ENCODE data around the gene OR6S1. TPM values are rescaled to one million over a fixed set of nuclear protein-coding genes. Genes with fewer than 3 reads are reported as not detected.
A peak's percentile ranks its signal among the peaks of the same experiment; 100 is the strongest.

Gene OR6S1
- total and polyA plus RNA-seq, 4 donors: not detected

- Histone ChIP-seq H3K4me1 (ENCODE audit: control insufficient read depth, insufficient read depth, low read length) (peaks cover 3% of the 10 kb centered on the region), H3K4me3 (ENCODE audit: low read depth, low read length) (peak overlapping the region; percentile 54), H3K36me3 (ENCODE audit: control insufficient read depth, insufficient read depth, low read length) (no peaks in the 10 kb centered on the region), H3K9me3 (ENCODE audit: control insufficient read depth, insufficient read depth, low read length) (no peaks in the 10 kb centered on the region), H3K27me3 (ENCODE audit: control insufficient read depth, insufficient read depth, low read length) (no peaks in the 10 kb centered on the region), H3K27ac (ENCODE audit: low read depth, low read length) (peak overlapping the region; percentile 76)
- WGBS (ENCODE audit: insufficient coverage): under 1% methylated on average over 27 of the region's 34 CpGs
- DNase-seq (ENCODE audit: low read depth in 4 of 6, low spot score in 6 of 6): peak in 4 of 6 donors; percentile 73 to 97 (median 92)
Observed at GRCh38 chr14:20613094-20614037, 28.1 kb downstream of the OR6S1 start.

DNA sequence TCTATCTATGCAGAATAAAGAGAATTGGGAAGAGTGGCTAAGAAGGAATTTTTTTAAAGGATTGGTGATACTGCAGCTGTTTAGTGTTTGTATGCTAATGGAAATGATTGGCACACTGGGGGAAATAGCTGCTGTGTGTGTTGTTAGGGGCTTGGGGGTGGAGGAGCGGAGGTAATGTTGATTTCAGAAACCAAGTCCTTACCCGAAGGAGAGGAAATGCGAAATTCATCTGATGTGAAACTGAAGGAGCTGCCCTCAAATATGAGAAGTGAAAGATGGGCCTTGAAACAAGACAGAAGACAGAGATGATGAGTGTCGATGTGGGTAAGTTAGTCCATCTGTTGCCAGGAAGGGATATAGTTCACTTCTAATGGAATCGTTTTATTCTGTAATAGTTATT lies 29.1 kb downstream of the OR6S1 start:
- Histone ChIP-seq H3K36me3 (ENCODE audit: control insufficient read depth, insufficient read depth, low read length) (no peaks in the 10 kb centered on the region), H3K4me3 (ENCODE audit: low read depth, low read length) (no peak overlapping the region), H3K27ac (ENCODE audit: low read depth, low read length) (no peak overlapping the region), H3K4me1 (ENCODE audit: control insufficient read depth, insufficient read depth, low read length) (peaks cover 3% of the 10 kb centered on the region), H3K9me3 (ENCODE audit: control insufficient read depth, insufficient read depth, low read length) (no peaks in the 10 kb centered on the region), H3K27me3 (ENCODE audit: control insufficient read depth, insufficient read depth, low read length) (no peaks in the 10 kb centered on the region)
- DNase-seq (ENCODE audit: low read depth in 4 of 6, low spot score in 6 of 6): no peak
- 56% methylated on average over 3 of the region's 5 CpGs for WGBS (ENCODE audit: insufficient coverage)

GRCh38 chr14:20611277-20611676 lies 30.2 kb downstream of the OR6S1 start:
- H3K27ac ChIP-seq (ENCODE audit: low read depth, low read length): no peak overlapping the region
- DNase-seq (ENCODE audit: low read depth in 4 of 6, low spot score in 6 of 6): no peak
- no peak overlapping the region for H3K4me3 ChIP-seq (ENCODE audit: low read depth, low read length)
- H3K4me1 ChIP-seq (ENCODE audit: control insufficient read depth, insufficient read depth, low read length): peaks cover 3% of the 10 kb centered on the region
- WGBS (ENCODE audit: insufficient coverage): 50% methylated on average over 4 of the region's 4 CpGs
- no peaks in the 10 kb centered on the region for H3K9me3 ChIP-seq (ENCODE audit: control insufficient read depth, insufficient read depth, low read length)
- no peaks in the 10 kb centered on the region for H3K36me3 ChIP-seq (ENCODE audit: control insufficient read depth, insufficient read depth, low read length)
- no peaks in the 10 kb centered on the region for H3K27me3 ChIP-seq (ENCODE audit: control insufficient read depth, insufficient read depth, low read length)

- Histone ChIP-seq H3K27me3 (ENCODE audit: control insufficient read depth, insufficient read depth, low read length) (no peaks in the 10 kb centered on the region), H3K36me3 (ENCODE audit: control insufficient read depth, insufficient read depth, low read length) (no peaks in the 10 kb centered on the region), H3K4me1 (ENCODE audit: control insufficient read depth, insufficient read depth, low read length) (peaks cover 3% of the 10 kb centered on the region), H3K4me3 (ENCODE audit: low read depth, low read length) (peak overlapping the region; percentile 49), H3K9me3 (ENCODE audit: control insufficient read depth, insufficient read depth, low read length) (no peaks in the 10 kb centered on the region), H3K27ac (ENCODE audit: low read depth, low read length) (peak overlapping the region; percentile 29)
- peak in 3 of 6 donors; percentile 61 to 94 (median 88) for DNase-seq (ENCODE audit: low read depth in 4 of 6, low spot score in 6 of 6)
- WGBS (ENCODE audit: insufficient coverage): 4% methylated on average over 20 of the region's 27 CpGs
Observed at GRCh38 chr14:20610002-20610765, 31.3 kb downstream of the OR6S1 start.

- peak in 3 of 6 donors; percentile 87 to 97 (median 95) for DNase-seq (ENCODE audit: low read depth in 4 of 6, low spot score in 6 of 6)
- H3K27ac ChIP-seq (ENCODE audit: low read depth, low read length): peak overlapping the region; percentile 29
- no peaks in the 10 kb centered on the region for H3K36me3 ChIP-seq (ENCODE audit: control insufficient read depth, insufficient read depth, low read length)
- peaks cover 3% of the 10 kb centered on the region for H3K4me1 ChIP-seq (ENCODE audit: control insufficient read depth, insufficient read depth, low read length)
- 0% methylated on average over 26 of the region's 44 CpGs for WGBS (ENCODE audit: insufficient coverage)
- peak overlapping the region; percentile 49 for H3K4me3 ChIP-seq (ENCODE audit: low read depth, low read length)
- no peaks in the 10 kb centered on the region for H3K27me3 ChIP-seq (ENCODE audit: control insufficient read depth, insufficient read depth, low read length)
- no peaks in the 10 kb centered on the region for H3K9me3 ChIP-seq (ENCODE audit: control insufficient read depth, insufficient read depth, low read length)
Observed at GRCh38 chr14:20609215-20610001, 32.1 kb downstream of the OR6S1 start.

DNA sequence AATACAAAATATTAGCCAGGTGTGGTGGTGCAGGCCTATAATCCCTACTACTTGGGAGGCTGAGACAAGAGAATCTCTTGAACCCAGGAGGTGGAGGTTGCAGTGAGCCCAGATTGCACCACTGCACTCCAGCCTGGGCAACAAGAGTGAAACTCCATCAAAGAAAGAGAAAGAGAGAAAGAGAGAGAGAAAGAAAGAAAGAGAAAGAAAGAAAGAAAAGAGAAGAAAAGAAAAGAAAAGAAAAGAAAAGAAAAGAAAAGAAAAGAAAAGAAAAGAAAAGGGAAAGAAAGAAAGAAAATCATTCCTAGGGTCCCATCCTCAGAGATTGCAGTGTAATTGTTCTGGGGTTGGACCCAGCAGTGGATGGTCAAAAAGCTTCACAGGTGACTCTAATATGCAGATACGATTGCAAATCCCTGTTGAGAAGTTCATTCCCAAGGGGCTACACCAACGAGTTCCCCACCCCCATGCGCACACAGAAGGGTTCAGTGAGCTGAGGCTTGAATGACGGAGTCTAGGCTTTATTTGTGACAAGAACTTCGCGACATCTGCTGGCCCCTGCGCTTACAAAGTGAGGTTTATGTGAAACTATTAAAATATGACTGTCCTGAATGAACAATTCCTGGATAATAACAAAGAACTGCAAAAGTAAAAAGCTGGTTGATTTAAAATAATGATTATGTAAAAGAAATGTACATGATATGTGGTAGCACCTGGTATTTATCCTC lies 32.9 kb downstream of the OR6S1 start:
- H3K4me1 ChIP-seq (ENCODE audit: control insufficient read depth, insufficient read depth, low read length): peaks cover 2% of the 10 kb centered on the region
- no peaks in the 10 kb centered on the region for H3K36me3 ChIP-seq (ENCODE audit: control insufficient read depth, insufficient read depth, low read length)
- no peak overlapping the region for H3K4me3 ChIP-seq (ENCODE audit: low read depth, low read length)
- DNase-seq (ENCODE audit: low read depth in 4 of 6, low spot score in 6 of 6): no peak
- H3K27ac ChIP-seq (ENCODE audit: low read depth, low read length): no peak overlapping the region
- H3K9me3 ChIP-seq (ENCODE audit: control insufficient read depth, insufficient read depth, low read length): no peaks in the 10 kb centered on the region
- 60% methylated on average over 1 of the region's 7 CpGs for WGBS (ENCODE audit: insufficient coverage)
- H3K27me3 ChIP-seq (ENCODE audit: control insufficient read depth, insufficient read depth, low read length): no peaks in the 10 kb centered on the region

DNA sequence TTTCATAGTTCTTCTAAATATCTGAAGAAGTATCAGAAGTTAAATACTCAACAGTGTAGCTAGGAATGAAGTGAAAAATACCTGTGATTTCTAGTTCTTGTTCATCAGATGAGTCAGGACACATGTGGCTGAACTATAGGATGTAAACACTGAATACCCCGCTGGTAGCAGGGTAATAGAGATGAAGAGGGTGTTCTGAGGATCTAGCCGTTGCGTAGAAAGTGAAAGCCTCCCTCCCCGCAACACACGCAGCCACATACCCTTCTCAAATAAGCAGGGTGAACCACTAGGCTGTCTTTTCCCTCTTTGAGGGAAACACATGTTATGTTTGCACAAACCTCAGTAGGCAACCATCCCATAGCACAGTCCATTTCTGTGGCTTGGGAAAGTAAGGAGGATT lies 33.9 kb downstream of the OR6S1 start:
- 100% methylated on average over 1 of the region's 5 CpGs for WGBS (ENCODE audit: insufficient coverage)
- no peak overlapping the region for H3K27ac ChIP-seq (ENCODE audit: low read depth, low read length)
- no peaks in the 10 kb centered on the region for H3K4me1 ChIP-seq (ENCODE audit: control insufficient read depth, insufficient read depth, low read length)
- no peaks in the 10 kb centered on the region for H3K36me3 ChIP-seq (ENCODE audit: control insufficient read depth, insufficient read depth, low read length)
- DNase-seq (ENCODE audit: low read depth in 4 of 6, low spot score in 6 of 6): no peak
- no peaks in the 10 kb centered on the region for H3K9me3 ChIP-seq (ENCODE audit: control insufficient read depth, insufficient read depth, low read length)
- H3K4me3 ChIP-seq (ENCODE audit: low read depth, low read length): no peak overlapping the region
- H3K27me3 ChIP-seq (ENCODE audit: control insufficient read depth, insufficient read depth, low read length): no peaks in the 10 kb centered on the region

GRCh38 chr14:20606902-20607242 lies 34.6 kb downstream of the OR6S1 start:
- Histone ChIP-seq H3K27me3 (ENCODE audit: control insufficient read depth, insufficient read depth, low read length) (no peaks in the 10 kb centered on the region), H3K4me1 (ENCODE audit: control insufficient read depth, insufficient read depth, low read length) (no peaks in the 10 kb centered on the region), H3K36me3 (ENCODE audit: control insufficient read depth, insufficient read depth, low read length) (no peaks in the 10 kb centered on the region), H3K4me3 (ENCODE audit: low read depth, low read length) (no peak overlapping the region), H3K9me3 (ENCODE audit: control insufficient read depth, insufficient read depth, low read length) (no peaks in the 10 kb centered on the region), H3K27ac (ENCODE audit: low read depth, low read length) (no peak overlapping the region)
- no CpG with 5 or more reads among the region's 2 CpGs for WGBS (ENCODE audit: insufficient coverage)
- DNase-seq (ENCODE audit: low read depth in 4 of 6, low spot score in 6 of 6): no peak
